ENCODE data around the gene SAPCD2.
A peak's percentile ranks its signal among the peaks of the same experiment; 100 is the strongest.

Gene SAPCD2

DNA sequence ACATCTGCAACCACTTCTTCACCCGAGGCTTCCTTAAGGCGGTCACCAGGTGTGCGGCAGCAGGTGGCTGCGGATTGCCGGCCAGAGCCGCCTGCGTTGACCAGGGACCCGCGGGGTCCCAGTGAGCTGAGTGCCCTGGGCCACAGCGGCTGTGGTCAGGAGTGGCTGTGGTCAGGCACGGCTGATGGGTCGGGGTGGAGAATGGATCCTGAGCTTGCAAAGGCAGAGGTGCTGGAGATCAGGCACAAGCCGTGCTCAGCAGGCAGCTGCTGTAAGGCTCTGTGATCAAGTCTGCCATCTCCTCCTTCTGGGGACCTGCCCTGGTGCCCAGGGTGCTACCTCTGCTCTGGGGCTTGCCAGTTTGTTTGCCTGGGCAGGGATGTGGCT is 9.0 kb upstream of the SAPCD2 start:
- no peak for DNase-seq

DNA sequence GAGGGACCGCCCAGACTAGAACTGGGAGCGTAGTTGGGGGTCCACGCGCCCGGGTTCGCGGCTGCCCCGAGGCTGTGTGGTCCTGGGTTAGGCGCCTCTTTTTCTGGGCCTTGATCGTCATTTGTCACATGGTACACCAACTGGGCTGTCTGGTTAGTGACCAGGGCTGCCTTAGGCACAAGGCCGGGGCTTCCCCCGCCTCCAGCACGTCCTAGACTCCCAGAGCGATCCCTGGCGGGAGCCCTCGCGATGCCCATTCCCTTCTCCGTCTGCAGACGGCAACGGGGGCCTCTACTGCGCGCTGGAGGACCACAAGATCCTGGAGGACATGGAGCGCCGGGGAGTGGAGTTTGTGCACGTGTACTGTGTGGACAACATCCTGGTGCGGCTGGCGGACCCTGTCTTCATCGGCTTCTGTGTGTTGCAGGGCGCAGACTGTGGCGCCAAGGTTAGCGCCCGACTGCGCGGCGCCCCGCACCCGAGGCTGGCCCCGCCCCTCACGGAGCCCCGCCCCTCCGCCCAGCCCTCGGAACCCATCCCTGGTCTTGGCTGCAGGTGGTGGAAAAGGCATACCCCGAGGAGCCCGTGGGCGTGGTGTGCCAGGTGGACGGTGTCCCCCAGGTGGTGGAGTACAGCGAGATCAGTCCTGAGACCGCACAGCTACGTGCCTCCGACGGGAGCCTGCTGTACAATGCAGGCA is 8.5 kb upstream of the SAPCD2 start:
- DNase-seq, result no peak

DNA sequence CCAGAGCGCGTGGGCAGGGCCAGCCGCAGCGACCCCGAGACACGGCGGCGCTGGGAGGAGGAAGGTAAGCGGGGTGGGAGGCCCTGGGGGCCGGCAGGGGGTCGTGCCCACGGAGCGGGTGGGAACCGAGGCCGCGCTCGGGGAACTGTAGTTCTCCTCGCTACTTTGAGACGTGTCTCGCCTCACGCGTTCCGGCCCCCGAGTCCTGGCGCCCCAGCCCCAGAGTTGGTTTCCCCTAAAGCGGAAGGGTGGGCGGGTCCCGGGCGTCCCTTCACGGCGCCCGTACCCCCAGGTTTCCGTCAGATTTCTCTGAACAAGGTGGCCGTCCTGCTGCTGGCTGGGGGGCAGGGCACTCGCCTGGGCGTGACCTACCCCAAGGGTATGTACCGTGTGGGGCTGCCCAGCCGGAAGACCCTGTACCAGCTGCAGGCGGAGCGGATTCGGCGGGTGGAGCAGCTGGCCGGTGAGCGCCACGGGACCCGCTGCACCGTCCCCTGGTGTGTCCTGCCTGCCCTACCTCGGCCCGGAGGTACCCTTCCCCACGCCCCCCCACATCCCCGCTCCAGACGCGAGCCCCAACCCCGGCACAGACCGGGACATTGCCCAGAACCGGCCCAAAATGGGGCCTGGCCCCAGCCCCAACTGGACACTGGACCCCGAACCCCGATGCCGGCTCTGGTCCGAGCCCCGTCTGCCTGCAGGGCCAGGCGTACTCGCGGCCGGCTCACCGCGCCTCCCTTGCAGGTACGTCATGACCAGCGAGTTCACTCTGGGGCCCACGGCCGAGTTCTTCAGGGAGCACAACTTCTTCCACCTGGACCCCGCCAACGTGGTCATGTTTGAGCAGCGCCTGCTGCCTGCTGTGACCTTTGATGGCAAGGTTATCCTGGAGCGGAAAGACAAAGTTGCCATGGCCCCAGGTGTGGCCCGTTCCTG is 7.7 kb upstream of the SAPCD2 start:
- DNase-seq, result peak; percentile 49 to 67

DNA sequence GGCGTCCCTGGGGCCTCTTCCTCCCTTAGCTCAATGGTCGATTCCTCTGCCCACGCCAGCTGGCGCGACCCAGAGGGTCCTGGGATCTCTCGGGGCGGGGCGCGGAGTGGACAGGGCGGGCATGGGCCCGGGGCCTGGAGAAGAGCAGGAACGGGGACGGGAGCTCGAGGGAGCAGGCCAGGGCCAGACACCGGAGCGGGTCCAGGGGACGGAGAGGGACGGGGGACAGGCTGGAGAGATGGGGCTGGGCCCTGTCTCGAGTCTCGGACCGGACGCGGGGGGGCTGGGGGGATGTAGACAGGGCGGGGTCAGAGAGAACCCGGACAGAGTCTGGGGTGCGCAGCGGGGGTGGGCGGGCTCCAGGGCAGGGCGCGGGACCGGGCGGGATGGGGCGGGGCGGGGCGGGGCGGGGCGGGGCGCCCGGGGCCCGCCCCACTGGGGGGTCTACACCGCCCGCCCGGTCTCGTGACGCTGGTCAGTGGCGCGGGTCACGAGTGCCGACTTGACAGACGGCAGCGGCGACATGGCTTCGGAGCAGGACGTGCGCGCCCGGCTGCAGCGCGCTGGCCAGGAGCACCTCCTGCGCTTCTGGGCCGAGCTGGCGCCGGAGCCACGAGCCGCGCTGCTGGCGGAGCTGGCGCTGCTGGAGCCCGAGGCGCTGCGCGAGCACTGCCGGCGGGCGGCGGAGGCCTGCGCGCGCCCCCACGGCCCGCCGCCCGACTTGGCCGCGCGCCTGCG is 6.8 kb upstream of the SAPCD2 start, which contains the start of gene UAP1L1:
Gene UAP1L1, plus strand, starts transcription at position 508 of the 738 bp plus-strand sequence. Its CDS starts 16 bp downstream, at position 524.
- DNase-seq, result peak; percentile 52 to 72

DNA sequence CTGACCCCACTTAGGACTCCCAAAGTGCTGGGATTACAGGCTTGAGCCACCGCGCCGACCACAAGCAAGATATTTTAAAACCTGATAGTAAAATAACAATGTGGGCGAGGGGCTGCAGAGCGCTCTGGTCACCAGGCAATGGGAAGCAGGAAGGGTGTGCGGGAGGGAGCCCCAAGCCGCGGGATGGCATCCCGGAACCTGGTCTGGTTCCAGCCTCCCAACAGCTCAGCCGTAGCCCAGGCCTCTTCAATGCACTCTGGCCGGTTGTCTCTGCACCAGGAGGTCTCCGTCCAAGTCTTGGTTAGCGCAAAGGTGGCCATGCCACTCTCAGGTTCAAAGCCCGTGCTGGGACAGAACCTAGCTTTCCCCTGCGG is 6.3 kb upstream of the SAPCD2 start:
- no peak for DNase-seq

DNA sequence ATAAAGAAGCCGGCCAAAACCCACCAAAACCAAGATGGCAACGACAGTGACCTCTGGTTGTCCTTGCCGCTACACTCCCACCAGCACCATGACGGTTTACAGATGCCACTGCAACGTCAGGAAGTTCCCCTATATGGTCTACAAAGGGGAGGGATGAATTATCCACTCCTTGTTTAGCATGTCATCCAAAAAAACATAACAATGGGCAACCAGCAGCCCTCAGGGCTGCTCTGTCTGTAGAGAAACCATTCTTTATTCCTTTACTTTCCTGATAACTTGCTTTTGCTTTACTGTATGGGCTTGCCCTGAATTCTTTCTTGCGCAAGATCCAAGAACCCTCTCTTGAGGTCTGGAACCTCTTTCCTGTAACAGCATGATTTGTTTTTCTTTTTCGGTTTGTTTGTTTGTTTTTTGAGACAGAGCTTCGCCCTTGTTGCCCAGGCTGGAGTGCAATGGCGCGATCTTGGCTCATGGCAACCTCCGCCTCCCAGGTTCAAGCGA is 5.0 kb upstream of the SAPCD2 start:
- DNase-seq, result no peak

DNA sequence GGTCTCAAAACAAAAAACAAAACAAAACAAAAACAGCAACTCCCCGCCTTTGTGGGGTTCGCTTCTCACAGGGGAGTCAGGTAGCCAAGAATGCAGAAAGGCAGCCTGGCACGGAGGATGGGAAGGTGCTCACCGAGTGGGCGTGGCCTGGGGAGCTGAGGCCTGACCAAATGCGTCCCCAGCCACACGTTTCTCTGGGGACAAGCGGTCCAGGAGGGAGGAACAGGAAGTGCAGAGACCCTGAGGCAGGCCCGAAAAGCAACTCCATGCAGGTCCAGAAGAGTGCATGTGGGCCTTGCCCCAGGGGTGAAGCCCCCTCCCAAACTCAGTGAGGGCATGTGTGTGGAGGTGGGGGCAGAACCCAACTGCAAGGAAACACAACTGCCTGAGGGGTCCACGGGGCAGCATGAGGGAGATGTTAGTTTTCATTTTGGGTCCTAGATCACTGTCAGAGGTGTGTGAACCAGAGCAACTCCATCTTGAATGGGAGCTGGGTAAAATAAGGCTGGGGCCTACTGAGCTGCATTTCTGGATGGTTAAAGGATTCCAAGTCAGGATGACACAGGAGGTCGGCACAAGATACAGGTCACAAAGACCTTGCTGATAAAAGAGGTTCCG is 4.4 kb upstream of the SAPCD2 start:
- no peak for DNase-seq

DNA sequence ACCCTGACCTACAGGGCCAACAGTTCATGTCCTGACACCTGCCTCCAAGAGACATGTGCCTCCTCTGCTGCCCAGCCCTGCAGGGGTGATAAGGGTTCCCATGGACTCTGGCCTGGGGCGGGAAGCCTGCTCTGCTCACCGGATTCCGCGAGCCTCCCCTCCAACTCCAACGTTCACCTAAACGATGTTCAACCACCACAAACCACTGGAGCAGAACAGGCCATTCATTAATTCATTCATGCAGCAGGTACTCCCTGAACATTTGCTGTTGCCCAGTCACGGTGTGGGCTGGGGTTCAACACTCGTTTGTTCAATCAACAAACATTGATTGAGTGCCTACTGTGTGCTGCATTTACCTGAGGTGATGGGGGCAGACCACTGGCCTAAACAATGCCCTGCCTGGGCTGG is 3.6 kb upstream of the SAPCD2 start:
- no peak for DNase-seq

GRCh38 chr9:137071282-137071681 is 925 bp upstream of the SAPCD2 start:
- DNase-seq, result no peak

- no peak for DNase-seq
Measured at GRCh38 chr9:137070906-137071275, 534 bp upstream of the SAPCD2 start.

- DNase-seq, result no peak
Measured at GRCh38 chr9:137069508-137070091, 757 bp downstream of the SAPCD2 start.

DNA sequence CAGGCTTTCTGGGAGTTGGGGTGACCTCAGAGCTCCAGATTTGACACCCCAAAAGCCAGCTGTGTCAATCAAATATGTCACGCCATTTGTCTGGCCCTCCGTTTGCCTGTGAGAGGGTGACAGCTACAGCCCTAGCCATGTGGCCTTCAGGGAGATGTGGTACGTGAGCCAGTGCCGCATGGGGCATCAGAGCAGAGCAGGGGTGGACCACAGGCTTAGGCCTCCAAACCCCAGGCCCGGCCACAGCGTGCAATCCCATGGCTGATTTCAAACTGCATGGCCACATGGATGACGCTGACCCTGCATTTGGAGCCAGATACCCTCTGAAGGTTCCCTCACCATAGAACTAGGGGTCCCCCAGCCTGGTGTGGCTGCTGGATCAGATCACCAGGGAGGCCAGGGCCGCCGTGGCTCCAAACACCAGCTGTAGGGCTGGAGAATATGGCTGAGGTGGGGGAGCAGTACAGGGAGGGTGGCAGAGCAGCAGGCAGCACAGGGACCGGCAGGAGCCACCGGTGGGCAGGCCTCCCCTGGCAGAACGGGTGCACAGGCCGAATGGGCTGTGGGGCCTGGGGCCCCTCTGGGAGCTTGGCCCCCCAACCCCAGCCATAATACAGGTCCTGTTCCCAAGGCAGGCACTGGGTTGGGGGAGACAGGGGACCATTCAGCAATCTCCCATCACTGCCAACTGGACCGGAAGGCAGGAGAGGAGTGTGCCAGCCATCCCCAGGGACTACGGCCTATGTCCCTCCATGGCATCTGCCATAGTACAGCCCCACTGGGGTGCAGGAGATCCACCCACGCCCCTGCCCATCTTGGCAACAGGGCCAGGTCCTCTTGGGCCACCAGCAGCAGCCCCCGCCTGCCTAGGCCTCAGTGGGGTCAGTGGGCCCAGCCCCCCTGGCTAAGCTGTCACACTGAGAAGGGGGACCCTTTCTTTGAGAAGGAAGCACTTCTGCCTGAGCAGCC is 1.5 kb downstream of the SAPCD2 start:
- no peak for DNase-seq

- peak; percentile 90 to 92 for DNase-seq
Measured at GRCh38 chr9:137067860-137068538, 2.4 kb downstream of the SAPCD2 start.

GRCh38 chr9:137066096-137066861 is 4.1 kb downstream of the SAPCD2 start:
- DNase-seq, result no peak

DNA sequence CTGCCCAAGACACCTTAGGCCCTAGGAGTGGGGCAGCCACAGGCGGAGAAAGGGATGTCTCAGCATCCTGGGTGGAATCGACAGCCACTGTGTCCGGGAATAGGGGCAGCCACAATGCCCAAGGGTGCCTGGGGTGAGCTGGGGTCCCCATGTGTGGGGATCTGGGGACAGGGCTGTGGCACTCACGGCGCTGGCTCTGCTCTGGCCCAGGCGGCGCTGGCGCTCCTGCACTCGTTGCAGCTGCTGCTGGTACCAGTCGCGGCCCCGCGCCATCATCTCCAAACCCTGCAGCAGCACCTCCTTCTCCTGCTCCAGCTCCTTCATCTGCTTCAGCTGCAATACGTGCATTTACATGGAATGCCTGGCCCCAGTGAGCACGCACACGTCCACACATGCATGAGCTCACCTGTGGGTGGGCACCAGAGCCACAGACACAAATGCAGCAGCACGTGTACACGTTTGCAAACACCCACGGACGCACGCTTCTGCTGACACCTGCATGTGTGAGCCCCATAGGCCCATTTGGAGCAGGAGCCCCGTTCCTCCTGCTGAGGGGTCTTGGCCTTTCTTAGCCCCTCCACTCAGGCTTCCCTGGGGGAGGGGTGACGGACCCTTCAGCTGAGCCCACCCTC is 4.9 kb downstream of the SAPCD2 start:
- DNase-seq, result no peak

DNA sequence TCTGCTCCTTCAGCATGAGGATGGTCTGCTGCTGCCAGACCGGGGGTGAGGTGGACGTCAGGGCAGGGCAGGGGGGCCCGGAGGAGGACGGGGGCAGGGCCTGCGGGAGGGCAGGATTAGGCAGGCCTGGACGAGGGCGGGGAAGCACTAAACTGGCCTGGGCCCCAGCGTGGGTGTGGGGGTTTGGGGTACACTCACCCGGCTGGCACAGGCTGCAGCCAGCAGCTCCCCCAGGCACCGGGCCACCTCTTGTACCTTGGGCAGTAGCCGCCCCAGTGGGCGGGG is 5.5 kb downstream of the SAPCD2 start:
- no peak for DNase-seq

DNA sequence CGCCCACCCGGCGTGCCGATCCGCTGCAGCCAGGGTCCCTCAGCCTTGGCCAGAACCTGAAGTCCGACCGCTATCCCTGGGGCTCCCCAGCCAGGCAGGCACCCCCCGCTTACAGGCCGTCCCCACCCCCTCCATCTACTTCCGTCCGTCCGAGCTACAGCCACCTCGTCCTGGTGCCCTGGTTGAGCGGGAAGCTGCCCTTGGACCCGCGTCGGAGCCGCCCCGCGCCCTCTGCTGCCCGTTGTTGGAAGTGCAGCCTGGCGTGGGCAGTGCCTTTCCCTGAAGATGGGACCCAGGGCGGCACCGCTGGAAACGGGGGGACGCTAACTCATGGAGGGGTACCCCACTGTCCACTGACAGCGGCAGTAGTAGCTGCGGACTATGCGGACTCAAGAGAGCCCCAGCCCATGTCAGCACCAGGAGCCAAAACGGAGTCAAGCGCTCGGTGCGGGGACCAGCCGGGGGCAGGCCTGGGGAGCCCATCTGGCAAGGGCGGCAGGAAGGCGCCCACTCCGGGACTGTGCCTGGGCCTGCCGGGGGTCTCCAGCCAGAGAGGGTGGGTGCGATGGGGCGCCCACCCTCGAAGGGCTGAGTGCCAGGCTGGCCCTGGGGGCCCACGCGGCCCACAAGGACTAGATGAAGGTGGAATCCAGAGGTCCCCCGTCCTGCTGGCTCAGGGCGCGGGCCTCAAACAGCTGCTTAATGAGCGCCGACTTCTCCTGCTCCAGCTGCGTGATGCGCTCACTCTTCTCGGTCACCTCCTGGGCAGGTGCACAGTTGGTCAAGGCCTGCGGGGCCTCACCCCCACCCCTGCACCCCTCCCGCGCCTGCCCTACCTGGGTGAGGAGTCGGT is 6.1 kb downstream of the SAPCD2 start:
- peak; percentile 43 to 66 for DNase-seq

DNA sequence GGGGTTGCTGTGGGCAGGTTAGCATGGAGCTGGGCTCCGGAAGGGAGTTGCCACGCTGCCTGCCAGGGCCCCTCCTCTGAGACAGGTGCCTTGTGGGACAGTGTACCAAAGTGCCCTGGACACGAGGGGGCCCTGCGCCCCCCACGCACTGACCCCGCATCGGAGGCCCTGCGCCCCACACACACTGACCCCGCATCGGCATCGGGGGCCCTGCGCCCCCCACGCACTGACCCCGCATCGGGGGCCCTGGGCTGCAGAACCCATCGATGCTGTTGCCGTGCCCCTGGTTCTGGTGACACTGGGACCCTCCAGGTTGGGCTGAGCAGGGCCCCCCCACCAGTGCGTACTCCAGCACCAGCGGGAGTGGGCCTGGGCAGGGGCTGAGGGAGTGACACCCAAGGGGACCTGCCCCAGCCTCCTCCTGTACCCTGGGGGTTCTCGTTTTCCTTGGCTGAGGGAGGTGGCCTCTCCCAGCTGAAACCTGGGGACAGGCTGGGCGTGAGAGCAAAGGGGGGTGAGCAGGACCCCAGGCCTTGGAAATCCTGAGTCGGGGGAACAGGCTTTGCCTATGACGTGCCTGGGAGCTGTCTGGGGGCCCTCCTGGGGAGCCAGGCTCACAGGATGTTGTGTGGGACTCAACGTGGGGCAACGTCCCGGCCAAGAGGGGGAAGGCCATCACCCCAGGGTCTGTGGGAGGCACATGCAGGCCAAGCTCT is 6.9 kb downstream of the SAPCD2 start:
- DNase-seq, result no peak

All from CD4-positive, alpha-beta T cell treated with Interferon alpha-2 for 1 hour (primary cell).